Fibroblast of skin of right biceps (primary cell): ENCODE results near the gene CCDC7.
"Not testable (repeated sequence)": the region's sequence is repeated elsewhere in the genome, so short reads cannot be mapped to it uniquely, and the experiment has no call there.

Experiments used
- DNase-seq: peaks from one replicate; pipeline ENCODE4 v3.0.0-alpha.2; 2013

Gene CCDC7

DNA sequence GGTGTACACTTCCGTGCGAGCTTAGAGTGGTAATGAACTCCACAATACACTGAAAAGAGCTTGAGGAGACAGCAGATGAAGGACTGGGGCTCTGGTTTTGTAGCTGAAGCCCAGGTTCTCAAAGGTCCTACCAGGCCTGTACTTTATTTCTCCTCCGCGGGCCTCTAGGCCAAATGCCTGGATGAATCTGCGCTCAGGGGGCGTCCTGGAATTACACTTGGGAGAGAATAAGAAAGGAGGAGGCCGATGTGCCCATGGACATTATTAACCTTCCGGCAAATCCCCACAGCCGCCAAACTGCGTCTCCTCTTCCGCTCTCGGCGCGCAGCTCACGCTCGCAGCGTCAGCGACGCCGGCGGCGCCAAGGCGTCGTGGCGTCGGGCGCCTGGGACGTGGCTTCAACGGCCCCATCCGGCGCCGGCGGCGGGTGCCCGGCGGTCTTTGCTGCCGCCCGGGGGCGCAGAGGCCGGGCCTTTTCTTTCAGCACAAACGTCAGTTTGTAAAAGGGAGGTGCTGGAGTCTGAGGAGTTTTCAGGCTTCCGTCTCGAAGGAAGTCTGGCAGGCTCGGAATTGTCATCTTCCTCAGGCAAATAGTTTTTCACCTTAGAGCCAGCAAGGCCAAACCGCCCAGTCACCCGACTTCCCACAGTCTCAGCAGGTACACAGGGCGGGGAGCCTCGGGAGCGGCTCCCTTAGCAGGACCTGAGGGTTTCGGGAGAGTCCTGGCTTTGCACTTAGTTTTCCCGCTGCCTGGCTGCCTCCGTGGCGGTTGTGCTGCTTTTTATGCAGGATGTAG, at the start of gene CCDC7:
TSS of gene CCDC7 (plus strand) at position 401 of the 796 bp plus-strand sequence. CDS start 5,503 bp downstream, outside the sequence.
- peak; percentile 94 for DNase-seq

DNA sequence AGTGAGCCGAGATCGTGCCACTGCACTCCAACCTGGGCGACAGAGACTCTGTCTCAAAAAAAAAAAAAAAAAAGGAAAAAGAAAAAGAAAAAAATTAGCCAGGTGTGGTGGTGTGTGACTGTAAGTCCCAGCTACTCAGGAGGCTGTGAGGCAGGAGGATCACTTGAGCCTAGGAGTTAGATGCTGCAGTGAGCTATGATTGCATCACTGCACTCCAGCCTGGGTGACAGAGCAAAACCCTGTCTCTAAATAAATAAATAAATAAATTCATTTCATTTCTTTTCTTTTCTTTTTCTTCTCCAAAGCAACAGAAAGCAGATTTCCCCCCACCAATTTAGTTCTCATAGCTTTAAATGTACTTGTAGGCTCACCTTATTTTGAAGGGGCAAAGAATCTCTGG, 48.8 kb upstream of the CCDC7 start:
- not testable (repeated sequence) for DNase-seq

DNA sequence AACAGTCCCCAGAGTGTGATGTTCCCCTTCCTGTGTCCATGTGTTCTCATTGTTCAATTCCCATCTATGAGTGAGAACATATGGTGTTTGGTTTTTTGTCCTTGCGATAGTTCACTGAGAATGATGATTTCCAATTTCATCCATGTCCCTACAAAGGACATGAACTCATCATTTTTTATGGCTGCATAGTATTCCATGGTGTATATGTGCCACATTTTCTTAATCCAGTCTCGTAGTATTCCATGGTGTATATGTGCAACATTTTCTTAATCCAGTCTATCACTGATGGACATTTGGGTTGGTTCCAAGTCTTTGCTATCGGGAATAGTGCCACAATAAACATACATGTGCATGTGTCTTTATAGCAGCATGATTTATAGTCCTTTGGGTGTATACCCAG, 46.2 kb upstream of the CCDC7 start:
- not testable (repeated sequence) for DNase-seq

DNA sequence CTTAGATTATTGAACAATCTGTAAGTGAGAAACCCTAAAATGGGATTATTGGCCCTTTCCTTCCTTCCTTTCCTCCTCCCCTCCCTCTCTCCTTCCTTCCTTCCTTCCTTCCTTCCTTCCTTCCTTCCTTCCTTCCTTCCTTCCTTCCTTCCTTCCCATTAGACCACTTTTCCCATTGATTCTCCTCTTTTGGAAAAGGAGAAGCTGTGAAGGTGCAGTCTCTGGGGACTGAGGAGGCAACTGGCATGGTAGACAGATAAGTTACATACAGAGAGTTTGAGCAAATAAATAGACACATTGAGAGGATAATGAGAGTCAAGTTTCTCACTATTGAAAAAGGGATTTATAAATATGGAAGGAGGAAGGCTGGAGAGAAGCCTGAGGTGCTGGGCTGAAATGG, 45.0 kb upstream of the CCDC7 start:
- DNase-seq, result no peak

DNA sequence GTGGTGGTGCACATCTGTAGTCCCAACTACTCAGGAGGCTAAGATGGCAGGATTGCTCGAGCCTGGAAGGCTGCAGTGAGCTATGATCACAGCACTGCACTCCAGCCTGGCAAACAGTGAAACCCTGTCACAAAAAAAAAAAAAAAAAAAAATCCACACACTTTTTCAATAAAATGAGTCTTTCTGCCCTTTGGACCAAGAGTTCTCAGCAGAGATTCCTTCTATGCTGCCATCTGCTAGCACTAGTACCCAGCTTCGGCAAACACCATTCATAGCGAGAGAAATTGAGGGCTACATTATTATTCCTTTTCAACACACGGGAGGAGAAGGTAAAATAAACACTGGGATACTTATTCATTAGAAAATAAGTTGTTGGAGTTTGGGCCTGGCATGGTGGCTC, 43.4 kb upstream of the CCDC7 start:
- no peak for DNase-seq

DNA sequence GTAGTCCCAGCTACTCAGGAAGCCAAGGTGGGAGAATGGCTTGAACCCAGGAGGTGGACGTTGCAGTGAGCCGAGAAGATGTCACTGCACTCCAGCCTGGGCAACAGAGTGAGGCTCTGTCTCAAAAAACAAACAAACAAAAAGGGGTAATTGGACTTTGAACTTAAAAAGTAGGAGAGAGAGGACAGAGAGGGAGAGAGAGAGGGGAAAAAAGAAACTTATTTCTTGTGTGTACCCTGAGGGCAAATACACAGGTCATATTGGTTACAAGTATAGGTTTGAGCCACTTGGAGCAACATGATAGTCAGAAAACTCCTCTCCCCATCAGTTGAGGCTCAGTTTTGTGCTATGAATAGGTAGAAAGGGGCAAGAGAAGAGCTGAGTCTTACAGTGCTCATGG, 42.8 kb upstream of the CCDC7 start:
- DNase-seq, result no peak

DNA sequence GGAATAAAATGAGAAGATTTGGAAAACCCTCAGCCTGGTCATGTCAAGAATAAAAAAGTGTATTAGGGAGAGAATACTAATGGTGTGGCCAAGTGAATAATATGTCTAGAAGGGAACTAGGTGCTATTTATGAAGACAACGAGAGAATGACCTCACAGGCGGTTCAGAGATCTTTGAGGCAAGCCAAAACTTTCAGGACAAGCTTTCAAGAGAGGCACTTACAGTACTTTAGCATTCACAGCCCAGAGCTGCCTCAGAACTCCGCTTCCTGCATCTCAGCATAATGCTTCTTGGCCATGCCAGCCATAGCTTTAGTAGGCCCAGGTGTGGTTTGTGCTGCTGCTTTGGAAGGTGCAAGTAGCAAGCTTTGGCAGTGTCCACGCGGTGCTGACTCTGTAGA, 37.2 kb upstream of the CCDC7 start:
- DNase-seq, result no peak

DNA sequence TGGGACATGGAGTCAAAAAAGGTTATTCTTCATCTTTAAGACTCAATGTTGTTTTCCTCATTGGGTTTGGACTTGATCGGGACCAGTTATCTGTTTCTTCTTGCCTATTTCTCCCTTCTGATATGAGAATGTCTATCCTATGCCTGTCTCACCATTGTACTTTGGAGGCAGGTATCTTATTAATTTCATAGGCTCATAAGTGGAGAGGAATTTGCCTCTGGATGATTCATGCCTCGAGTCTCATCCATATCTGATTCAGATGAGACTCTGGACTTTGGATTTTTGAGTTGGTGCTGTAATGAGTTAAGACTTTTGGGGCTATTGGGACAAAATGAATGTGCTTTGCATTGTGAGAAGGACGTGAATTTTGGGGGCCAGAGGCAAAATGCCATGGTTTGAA, 36.2 kb upstream of the CCDC7 start:
- no peak for DNase-seq

DNA sequence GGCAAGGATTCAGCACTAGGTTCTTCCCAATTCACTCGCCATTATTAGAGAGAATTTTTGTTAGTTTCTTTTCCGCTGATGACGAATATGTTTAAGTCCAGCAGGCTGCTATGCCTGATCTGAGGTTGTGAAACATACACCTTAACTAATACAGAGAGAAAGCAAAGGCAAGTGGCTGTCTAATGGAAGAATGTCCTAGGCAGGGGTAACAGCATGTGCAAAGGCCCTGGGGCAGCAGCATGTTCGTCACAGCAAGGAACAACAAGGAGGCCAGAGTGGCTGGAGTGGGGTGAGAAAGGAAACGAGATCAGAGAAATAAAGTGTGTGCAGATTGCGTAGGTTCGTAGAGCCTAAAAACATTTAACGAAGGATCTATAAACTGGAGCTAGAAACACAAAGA, 35.4 kb upstream of the CCDC7 start:
- DNase-seq, result no peak

DNA sequence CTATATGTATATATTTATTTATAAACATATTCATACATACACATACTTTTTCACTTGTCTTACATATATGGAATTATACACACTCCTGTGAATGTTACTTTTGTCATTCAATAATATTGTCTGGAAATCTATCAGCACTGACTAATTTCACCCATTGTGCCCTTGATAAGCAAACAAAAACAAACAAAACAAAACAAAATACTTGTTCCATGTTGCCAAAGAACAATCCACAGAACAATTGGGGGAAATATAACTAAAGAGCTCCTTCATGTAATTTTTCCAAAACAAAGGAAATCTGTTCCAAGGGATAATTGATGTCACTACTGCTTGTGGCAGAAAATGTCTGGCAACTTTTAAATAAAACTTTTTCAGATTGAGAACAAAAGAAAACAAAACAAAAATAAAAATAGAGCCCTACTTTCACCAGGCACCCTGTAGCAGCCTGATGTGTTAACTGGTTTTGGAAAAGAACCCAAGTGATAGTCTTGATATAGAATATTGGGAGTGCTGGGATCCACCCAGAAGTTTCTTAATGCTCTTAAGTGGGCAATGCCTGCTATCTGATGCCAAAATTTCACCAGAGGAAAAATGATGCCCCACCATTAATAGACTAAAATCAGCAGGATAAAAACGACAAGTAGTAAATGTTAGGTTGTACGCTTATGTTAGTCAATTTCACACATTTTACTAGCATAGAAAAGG, 34.0 kb upstream of the CCDC7 start:
- DNase-seq, result no peak

DNA sequence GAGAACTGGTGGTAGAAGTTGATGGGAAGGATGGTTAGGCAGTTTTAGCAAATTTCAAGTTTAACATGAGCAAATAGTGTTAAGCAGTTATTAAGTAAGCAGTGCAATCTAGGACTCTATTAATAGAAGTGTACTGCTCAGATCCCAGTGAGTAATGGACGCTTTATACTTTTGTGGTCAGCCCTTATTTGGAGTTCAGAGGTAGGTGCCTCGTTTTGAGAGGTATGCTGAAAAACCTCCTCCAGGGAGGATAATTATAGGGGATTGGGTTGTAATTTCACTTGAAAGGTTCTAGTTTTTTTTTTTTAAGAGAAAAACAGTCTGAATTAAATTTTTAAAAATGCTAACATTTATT, 33.5 kb upstream of the CCDC7 start:
- peak; percentile 46 for DNase-seq

DNA sequence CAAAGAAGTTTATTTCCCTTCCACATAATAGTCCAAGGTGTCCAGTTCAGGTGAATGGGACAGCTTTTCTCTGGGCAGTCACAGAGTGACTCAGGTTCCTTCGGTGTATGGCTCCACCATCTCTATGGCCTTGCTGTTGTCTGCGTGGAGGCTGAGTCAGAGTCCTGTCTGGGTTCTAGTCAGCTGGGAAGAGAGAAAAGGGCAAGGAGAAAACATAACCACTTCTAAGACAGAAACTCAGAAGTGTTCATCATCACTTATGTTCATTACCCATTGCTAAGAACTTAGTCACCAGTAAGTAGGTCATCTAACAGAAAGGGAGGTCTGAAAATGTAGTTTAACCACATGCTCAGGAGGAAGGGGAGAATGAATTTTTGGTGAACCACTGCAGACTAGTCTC, 32.4 kb upstream of the CCDC7 start:
- DNase-seq, result peak; percentile 97

DNA sequence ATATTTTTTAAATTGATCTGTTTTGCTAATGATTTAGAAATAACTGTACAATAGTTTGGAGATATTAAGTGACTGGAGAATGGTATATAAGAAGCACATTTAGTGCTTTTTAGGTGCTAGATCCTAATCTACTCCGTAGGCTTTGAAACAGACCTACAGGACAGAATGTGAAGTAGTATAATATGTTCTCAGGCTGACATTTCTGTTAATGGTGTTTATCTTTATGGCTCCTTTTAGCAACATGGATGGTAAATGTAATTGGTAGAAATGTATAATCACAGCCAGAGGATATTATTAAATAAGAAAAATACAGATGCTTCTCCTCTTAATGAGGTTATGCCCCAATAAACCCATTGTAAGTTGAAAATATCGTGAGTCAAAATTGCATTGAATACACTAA, 30.6 kb upstream of the CCDC7 start:
- DNase-seq, result no peak

DNA sequence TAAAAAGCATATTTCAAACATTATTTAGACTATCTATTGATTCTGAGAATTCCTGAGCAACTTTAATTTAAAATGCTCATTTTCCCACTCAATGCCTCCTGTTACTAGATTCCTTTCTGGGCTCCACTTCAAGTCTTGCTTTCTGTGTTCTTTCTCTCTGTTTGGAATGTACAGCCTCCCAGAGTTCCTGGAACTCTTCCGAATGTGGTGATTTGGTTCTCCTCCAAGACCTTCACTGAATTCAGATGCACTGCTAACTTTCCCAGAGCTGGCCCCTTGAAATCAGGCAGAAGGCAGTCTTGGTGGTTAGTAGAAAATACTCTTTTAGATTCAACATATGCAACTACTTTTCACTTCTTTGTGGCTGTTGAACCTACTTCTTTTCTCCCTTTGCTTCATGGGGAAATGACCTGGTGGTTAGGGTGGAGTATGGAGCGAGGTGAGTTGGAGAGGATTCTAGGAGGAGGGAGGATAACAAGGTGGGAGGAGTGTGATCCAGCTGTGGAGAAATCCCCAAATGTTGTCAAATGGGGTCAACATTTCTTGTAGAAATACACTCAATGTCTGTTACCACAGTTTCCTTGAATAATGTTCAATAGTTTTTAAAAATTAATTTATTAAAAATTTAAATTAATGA, 27.9 kb upstream of the CCDC7 start:
- DNase-seq, result peak; percentile 94

DNA sequence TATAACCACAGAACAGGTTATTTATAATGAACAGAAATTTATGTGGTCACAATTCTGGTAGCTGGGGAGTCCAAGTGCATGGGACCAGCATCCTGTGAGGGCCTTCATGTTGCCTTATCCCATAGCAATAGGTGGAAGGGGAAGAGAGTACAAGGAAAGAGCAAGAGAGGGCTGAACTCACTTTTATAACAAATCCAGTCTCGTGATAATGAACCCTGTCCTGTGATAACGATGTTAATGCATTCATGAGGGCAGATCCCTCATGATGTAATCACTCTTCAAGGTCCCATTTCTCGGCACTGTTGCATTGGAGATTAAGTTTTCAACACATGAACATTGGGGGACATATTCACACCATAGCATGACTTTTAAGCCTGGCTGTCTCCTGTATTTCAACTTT, 27.4 kb upstream of the CCDC7 start:
- no peak for DNase-seq

DNA sequence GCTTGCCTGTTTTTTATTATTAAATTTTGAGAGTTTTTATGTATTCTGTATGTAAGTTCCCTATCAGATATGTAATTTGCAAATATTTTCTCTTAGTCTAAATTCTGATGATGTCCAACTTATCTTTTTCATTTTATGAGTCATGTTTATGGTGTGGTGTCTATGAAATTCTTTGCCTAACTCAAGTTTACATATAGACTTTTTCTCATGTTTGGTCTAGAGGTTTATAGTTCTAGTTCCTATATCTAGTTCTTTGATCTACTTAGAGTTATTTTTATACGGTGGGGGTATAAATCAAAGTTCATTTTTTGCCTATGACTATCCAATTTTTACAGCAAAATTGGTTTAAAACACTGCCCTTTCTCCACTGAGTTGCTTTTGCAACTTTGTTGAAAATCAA, 26.3 kb upstream of the CCDC7 start:
- peak; percentile 36 for DNase-seq

DNA sequence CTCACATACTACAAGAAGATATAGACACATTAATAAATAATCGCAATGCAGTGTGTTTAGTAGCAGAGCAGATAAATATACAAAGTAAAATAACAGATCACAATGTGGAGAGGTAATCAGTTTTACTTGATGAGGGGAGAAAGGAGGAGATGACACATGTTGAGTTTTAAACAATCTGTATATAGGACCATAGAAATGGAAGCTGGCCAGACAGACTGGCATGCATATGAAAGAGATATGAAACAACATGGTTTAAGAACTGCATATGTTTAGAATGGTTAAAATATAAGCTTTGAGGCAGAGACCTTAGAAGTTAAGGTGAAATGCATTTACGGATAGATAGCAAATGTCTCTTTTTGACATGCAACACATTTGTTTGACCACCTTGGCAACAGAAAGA, 19.8 kb upstream of the CCDC7 start:
- no peak for DNase-seq

DNA sequence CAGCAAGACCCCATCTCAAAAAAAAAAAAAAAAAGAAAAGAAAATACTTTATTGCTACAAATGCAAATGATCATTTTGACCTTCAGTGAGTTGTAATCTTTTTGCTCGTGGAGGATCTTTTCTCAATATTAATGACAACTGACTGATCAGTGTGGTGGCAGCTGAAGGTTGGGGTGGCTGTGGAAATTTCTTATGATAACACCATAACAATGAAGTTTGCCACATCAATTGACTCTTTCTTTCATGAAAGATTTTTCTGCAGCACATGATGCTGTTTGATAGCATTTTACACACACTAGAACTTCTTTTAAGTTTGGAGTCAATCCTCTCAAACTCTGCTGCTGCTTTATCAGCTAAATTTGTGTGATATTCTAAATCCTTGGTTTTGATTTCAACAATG, 12.4 kb upstream of the CCDC7 start:
- DNase-seq, result no peak

DNA sequence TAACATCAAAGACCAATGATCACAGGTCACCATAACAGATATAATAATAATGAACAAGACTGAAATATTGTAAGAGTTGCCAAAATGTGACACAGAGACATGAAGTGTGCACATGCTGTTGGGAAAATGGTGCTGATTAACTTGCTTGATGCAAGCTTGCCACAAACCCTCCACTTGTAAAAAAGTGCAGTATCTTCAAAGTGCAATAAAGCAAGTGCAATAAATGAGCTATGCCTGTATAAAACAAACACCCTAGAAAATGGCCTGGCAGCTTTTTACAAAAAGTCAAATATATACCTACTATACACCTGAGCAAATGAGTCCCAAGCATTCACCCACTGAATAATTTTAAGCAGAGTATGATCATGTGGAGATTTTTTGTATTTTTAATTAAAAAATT, 9.7 kb upstream of the CCDC7 start:
- no peak for DNase-seq

DNA sequence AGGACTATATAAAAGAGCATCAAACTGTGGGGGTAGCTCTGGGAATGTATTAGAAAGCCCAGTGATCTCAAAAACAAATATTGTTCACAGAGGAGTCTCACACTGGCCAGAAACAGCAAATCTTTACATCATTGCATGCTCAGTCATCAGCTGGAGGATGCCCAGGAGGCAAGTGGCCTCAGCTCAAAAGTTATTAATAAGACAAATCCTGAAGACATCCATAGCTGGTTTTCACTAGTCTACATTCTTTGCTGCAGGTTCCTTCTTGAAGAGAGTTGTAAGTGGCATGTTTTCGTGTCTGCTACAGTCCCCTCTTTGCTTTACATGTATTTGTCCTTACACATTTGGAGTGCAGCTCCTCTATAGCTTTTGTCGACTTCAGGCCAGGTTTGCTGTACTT, 8.6 kb upstream of the CCDC7 start:
- DNase-seq, result no peak

DNA sequence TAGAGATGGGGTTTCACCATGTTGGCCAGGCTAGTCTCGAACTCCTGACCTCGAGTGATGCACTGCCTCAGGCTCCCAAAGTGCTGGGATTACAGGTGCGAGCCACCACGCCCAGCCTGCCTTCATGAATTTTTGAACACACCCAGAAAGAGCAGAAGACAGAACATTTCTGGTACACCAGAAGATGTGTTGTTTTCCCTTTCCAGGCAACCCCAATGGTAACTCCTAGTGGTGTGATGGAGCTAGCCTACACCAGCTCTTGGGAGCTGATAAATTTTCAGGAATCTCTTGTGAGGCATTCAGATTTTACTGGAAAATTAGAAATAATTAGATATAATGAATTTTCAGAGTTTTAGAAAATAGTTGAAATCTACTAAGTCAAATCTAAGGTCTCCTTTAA, 904 bp upstream of the CCDC7 start:
- DNase-seq, result no peak

DNA sequence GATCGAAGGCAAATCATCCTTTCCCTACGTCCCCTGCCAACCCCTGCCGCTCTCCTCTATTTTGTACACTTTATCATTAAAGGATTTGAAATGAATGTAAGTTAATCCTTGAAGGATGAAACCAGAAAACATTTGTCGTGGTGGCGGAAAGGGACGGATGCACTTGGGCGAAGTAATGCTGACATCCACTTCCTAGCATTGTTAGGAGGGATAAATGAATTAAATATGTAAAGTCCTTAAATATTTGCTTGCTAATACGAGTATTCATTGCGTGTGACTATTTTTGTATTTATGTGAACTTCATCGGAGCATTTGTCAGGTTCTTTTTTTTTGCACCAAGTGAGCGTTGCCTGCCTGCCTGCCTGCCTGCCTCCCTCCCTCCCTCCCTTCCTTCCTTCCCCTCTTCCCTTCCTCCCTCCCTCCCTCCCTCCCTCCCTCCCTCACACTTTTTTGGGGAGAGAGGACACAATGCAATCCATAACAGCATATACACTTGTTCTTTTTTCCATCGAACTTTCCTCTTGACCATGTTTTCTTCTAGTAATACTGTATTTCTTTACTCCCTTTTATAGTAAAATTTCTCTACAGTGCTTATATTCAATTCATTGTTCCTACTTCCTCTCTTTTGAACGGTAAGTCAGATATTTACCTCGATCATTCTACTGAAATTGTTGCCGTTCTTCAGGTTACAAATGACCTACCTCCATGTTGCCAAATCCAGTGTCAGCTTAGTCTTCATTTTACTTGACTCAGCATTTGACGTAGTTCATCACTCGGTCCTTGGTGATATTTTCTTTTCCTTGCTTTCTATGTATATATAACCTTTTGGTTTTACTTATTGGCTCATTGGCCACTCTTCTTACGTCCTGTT, 831 bp downstream of the CCDC7 start:
- peak; percentile 40 for DNase-seq

DNA sequence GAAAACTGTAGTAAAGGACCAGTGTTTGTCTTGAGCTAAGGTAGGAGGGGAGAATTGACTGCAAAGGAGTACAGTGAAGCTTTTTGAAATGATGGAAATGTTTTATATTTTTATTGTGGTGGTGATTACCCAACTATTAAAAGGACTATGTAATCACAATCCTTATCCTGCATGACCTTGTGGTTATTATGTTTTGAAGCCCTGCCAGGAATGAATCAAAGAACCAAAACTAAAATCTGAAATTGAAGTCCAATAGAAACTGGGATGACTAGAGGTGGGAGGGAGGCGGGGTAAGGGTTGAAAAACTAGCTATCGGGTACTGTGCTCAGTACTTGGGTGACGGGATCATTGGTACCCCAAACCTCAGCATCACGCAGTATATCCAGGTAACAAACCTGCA, 8.2 kb downstream of the CCDC7 start:
- no peak for DNase-seq
